Epithelial cell of proximal tubule (primary cell): ENCODE data around the gene RPA1. TPM values are rescaled to one million over a fixed set of nuclear protein-coding genes. Genes with fewer than 3 reads are reported as not detected.

Source experiments
- DNase-seq: peaks from one replicate; pipeline ENCODE4 v3.0.0-alpha.2; 2011; ENCODE audit warnings: low read depth
- H3K4me3 ChIP-seq: 2 replicates; pipeline ENCODE4 v1.5.1; 2011; ENCODE audit warnings: low read depth, mild to moderate bottlenecking, low read length
- CTCF ChIP-seq: conservative IDR thresholded peaks from 2 replicates; pipeline ENCODE4 v1.5.1; 2012; ENCODE audit warnings: low read depth, mild to moderate bottlenecking, low read length
- total RNA-seq: library from RNA; depleted of rRNA; stranded (reverse); fragments of >200 nt; gene quantifications from 2 replicates; pipeline ENCODE4 v1.2.3, GENCODE V29; 2015

RPA1 gene
- total RNA-seq, 1 donor from 2014 or later = 28.5 TPM

- DNase-seq = no peak
- TF ChIP-seq CTCF = no peak
- no peak overlapping the region for H3K4me3 ChIP-seq
Measured at GRCh38 chr17:1915889-1916288, 86.1 kb downstream of the RPA1 start.

- no peak overlapping the region for H3K4me3 ChIP-seq
- DNase-seq = no peak
- no peak for TF ChIP-seq CTCF
Measured at GRCh38 chr17:1916316-1916715, 86.5 kb downstream of the RPA1 start.

GRCh38 chr17:1916963-1917715 lies 87.3 kb downstream of the RPA1 start:
- no peak for TF ChIP-seq CTCF
- H3K4me3 ChIP-seq = no peak overlapping the region

GRCh38 chr17:1918346-1919162 lies 88.7 kb downstream of the RPA1 start:
- no peak for DNase-seq
- no peak for TF ChIP-seq CTCF

More at GRCh38 chr17:1916963-1917715, 87.3 kb downstream of the RPA1 start:
- DNase-seq = no peak

GRCh38 chr17:1919201-1919600 lies 89.4 kb downstream of the RPA1 start:
- TF ChIP-seq CTCF = no peak
- no peak for DNase-seq
- no peak overlapping the region for H3K4me3 ChIP-seq

More at GRCh38 chr17:1918346-1919162, 88.7 kb downstream of the RPA1 start:
- H3K4me3 ChIP-seq = no peak overlapping the region

GRCh38 chr17:1920948-1921351 lies 91.1 kb downstream of the RPA1 start:
- DNase-seq = no peak
- no peak overlapping the region for H3K4me3 ChIP-seq
- TF ChIP-seq CTCF = no peak
